ENCODE measurements around the gene ATP8B1.

DNA sequence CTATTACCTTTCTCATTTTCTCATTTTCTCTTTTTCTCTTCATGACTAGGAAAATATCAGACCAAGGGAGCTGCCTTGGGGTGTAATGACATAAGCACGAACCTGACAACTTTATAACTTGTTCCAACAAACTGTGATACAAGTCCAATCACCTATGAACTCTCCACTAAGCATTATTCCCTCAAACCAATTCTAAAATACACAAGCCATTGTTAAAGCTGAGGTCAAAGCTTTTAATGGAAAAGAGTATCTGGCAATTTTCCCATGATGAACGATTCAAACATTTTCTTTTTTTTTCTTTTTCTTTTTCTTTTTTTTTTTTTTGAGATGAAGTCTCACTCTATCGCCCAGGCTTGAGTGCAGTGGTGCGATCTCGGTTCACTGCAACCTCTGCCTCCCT is 133.1 kb downstream of the ATP8B1 start:
- TF ChIP-seq, protein P1, sequence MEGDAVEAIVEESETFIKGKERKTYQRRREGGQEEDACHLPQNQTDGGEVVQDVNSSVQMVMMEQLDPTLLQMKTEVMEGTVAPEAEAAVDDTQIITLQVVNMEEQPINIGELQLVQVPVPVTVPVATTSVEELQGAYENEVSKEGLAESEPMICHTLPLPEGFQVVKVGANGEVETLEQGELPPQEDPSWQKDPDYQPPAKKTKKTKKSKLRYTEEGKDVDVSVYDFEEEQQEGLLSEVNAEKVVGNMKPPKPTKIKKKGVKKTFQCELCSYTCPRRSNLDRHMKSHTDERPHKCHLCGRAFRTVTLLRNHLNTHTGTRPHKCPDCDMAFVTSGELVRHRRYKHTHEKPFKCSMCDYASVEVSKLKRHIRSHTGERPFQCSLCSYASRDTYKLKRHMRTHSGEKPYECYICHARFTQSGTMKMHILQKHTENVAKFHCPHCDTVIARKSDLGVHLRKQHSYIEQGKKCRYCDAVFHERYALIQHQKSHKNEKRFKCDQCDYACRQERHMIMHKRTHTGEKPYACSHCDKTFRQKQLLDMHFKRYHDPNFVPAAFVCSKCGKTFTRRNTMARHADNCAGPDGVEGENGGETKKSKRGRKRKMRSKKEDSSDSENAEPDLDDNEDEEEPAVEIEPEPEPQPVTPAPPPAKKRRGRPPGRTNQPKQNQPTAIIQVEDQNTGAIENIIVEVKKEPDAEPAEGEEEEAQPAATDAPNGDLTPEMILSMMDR (IDR thresholded peaks at IDR 0.05) = no peak
- TF ChIP-seq POLR2A (IDR thresholded peaks at IDR 0.05) = no peak
